GM18511 (cell line): ENCODE results near the gene PTPRD.

Experiments
- ATAC-seq: cut with Tn5 transposase; IDR thresholded peaks from one replicate; pipeline ENCODE4 v1.9.1; 2021; ENCODE audit warnings: mild to moderate bottlenecking, moderate library complexity; ENCODE audit not compliant: unreplicated experiment

The PTPRD gene

DNA sequence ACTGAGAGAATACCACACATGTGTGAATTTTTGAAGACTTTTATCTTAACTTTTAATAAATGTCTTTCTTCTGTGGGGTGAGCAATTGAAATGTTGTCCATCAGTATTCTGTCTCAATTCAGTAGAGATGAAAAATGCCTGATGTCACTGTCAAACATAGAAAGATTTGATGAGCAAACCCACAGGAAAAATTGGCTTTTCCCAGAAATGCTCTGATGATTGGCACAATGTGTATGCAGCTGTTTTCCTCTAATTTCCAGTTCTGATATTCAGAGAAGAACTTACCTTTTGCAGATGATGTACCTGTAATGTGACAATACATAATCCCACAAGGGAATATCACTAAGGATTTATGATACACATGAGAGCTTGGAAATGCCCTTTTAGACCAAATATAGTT, 340.0 kb downstream of the PTPRD start:
- no peak for ATAC-seq

DNA sequence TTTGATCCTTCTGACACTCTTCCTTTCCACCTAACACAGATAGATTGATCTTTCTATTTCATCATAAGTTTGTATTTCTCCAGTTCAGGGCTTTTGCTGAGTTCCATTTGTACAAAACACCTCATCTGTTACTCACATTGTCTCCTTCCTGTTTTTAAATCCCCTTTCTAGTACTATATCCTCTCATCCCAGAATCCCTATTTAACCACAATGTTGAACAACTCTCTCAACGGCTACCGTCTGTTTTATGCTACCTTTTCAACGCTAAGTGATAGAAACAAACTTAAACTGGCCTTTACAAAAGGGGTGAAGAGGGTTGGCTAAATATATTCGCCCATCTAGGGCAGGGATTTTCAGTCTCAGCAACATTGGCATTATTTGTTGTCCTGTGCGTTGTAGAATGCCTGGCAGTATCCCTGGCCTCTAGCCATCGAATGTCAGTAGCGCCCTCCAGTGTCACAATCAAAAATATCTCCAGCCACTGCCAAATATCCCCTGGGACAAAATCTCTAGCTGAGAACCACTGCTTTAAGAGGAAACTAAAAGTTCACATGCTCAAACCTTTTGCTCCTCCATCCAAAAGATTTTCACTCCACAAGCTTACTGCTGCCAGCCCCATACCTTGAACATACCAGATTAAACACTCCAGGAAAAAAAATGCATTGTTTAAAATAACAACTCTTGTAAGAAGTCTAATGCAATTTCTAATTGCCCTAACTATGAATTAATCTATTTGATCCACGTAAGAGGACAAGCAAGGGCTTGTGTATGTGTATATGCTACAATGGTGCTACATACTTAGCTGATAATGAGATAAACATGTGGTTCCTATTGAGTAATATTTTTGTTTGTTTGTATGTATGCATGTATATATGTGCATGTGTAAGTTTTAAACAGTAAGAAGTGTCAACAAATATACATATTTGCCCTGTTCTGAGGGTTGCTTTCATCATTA, 344.0 kb downstream of the PTPRD start:
- peak; percentile 63 for ATAC-seq

DNA sequence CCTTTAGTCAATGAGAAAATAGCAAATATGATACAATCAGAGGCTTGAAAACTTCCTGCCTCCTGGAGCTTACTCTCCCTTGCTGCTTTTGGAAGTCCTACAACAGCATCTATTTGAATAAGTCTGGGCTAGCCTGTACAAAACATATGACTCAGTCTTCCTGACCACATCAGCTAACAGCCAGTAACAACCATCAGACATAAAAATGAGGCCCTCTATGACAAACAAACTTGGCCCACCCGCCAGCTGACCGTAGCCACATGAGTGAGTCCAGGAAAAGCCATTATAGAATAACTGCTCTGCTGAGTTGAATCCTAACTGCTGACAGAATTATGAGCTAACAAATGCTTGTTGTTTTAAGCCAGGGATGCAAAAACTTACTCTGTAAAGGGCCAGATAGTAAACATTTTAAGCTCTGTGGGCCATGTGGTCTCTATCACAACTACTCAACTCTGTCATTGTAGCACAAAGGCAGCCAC, 347.6 kb downstream of the PTPRD start:
- no peak for ATAC-seq

DNA sequence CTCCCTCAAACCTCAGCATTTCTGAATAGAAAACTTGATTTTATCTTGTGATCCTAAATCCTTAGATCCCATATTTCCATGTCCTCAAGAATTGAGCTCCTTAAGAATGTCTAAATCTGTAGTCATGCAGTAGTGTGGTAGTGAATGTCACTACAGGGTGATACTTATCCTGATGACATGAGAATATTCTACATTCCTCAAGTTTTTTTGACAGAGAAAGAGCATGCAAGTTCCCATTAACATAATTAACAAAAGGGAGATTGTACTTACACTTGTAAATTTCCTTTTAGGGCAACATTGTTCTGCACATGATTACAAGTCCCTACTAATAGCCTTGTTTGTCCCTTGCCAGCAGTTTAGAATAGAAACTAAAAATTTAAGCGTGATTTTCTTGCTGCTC, 352.3 kb downstream of the PTPRD start:
- no peak for ATAC-seq

DNA sequence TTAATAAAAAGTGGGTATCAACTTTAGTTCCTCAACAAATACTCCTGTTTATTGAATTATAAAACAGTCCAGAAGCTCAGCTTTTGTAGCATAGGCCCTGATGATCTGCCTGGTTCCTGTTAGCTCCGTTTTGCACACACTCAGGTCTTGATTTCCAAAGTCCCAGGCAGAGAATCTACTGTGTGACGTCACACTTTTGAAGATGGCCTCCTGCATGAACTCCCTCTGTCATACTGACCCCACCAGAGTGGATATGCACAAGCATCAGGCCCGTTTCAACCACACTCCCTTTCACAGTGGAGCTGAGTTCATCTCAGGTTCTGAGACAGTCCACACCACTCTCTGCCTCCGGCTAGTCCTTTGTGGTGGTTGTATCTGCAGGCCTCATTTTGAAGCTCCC, 353.1 kb downstream of the PTPRD start:
- ATAC-seq = no peak

DNA sequence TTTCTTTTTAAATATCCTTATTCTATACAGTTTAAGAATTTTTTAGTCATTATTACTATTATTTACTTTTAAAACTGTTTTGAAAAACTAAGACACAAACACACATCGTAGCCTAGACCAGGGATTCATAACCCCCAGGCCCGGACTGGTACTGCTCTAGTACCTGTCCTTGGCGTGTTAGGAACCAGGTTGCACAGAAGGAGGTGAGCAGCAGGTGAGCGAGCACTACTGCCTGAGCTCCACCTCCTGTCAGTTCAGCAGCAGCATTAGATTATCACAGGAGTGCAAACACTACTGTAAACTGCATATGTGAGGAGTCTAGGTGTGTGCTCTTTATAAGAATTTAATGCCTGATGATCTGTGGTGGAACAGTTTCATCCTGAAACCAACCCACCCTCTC, 357.0 kb downstream of the PTPRD start:
- ATAC-seq = no peak

DNA sequence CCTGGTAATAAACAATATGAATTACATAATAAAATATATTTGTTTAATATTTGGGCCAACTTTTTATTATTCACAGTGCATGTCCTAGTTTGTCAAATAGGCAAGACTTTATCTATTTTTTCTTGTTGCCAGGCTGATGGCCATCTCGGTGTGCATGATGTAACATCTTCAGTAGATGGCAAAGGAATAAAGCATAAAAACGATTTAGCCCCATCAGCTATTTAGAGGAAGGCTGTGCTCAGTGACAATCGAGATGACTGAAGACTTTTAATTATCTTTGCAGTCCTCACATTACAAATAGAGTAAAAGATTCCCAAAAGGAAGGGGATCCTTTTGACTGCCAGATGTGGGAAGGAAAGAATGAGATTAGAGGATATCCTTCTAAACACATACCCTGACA, 358.5 kb downstream of the PTPRD start:
- ATAC-seq = no peak

DNA sequence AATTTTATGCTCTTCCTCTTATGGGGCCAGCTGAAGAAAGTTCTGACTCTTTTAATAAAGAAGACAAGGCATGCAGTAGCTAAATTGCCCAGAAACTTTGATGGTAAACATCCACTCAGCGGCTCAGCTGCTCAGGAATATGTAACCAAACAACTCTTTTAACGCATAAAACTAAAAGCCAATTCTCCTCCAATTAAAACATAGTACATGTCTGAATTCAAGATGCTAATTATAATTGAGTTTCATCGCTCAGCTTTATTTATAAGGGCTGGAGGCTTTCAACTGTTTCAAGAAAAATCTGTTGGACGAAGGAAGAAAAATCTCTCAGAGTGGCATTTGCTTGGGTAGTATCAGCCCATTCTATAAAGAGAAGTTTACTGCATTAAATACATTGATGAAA, 359.5 kb downstream of the PTPRD start:
- no peak for ATAC-seq

DNA sequence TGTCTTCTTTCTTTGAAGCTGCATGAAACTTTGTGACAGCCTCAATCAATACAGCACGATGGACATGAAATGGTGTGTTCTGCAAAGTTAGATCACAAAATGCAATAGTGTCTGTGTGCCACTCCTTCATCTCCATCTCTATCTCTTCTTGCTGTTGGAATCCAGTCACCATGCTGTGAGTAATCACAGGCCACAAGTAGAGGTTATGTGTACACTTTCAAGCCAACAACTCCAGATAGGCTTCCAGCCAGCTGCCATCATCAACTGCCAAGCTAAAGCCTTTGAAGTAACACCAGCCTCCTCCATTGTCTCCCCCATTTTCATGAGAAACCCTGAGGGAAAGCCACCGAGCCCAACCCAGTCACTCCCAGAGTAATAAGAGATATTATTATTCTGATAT, 360.6 kb downstream of the PTPRD start:
- ATAC-seq = no peak

DNA sequence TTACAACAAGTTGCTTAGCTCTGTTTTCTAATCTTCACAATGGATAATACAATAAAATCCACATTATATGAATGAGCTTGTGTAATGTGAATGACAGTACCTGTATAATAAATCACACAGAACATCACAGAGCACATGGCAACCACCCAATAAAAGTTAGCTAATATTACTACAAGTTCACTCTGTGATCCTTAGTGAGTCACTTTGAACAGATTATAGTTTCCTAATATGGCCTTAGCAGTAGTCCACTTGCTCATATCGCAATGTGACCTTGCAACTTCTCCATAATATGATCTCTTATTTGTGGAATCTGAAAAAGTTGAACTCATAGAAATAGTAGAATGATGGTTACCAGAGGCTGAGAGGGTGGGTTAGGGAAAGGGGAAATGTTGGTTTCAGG, 361.3 kb downstream of the PTPRD start:
- no peak for ATAC-seq

DNA sequence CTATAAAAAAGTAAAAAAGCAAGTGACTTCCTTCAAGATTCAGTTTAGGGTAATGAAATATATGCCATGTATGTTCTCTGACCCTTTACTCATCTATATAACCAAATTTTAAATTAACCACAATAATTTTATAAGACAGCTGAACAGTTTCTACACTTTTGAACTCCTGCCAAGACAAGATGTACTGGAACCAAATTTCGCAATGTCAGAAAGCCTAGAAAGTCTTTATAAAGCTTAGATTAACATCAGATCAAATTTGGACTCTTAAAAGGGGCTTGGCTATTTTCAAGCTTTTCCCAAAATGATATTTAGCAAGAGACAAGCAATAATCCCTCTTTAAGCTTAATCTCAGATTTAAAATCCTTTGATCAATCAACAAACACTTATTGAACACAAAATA, 362.6 kb downstream of the PTPRD start:
- ATAC-seq = no peak

DNA sequence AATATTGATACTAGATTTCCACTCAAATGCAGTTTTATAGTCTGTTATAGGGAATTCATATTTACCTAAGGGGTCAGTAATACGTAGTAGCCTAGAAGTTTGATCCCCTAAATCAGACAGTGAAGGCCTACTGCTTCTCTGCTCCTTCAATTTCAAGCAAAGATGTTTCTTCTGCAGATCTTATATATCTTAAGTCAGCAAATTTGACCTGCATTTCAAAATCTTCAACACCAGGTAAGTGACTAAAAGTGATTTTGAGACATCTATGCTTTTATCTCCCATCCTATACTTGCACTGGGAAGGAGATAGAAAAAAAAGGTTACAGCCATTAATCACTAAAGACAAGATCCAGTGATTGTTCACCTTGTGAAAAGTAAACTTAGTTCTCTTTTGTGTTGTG, 363.9 kb downstream of the PTPRD start:
- no peak for ATAC-seq

DNA sequence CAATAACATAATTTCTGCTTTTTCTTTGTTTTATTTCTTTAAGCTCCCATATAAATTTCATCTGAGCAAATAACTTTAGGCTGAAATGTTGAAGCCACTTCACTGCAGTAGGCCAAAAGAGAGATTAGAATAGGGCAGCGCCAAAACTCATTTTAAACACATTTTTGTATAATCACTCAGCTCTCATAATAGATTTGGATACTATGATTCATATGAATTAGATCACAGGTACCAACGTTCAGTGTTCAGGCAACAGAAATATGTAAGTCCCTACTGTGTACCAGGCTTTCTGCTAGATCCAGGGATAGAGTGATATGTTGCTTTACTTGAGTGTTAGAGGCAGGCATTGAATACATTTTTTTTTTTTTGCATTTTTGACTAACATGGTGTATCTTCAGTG, 370.5 kb downstream of the PTPRD start:
- ATAC-seq = no peak

DNA sequence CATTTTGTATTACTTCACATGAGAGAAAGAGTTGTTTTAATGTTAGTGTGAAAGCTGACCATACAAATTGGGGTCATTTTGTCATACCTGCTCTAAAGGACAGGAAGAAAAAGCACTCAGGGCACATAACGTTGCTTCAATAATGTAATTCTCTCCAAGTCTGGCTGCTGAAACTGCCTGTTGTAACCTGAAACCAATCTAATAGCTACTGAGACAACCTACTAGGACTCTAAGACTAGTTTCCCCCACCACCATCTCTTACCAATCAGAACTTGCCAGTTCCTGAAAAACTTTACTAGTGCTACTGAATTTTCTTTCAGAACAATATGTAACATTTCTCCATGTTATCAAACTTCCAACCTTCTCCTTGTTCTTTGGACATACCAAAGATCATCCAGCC, 374.7 kb downstream of the PTPRD start:
- no peak for ATAC-seq

DNA sequence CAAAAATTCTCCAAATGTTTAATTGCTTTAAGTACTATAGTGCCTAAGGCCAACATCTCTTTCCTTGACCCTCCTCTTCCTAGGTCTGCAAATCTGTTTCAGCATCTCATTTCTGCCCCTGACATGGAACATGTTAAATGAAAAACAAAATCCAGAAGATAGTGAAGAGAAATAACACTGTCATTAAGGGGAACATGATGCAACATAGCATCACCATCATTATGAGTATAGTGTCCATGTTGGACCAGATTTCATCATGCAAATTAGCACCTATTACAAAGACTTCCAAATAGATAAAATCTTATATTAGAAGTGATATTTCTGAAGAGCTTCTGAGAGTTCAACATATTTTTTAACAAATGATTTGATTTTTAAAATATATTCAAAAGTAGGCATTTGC, 375.2 kb downstream of the PTPRD start:
- no peak for ATAC-seq

DNA sequence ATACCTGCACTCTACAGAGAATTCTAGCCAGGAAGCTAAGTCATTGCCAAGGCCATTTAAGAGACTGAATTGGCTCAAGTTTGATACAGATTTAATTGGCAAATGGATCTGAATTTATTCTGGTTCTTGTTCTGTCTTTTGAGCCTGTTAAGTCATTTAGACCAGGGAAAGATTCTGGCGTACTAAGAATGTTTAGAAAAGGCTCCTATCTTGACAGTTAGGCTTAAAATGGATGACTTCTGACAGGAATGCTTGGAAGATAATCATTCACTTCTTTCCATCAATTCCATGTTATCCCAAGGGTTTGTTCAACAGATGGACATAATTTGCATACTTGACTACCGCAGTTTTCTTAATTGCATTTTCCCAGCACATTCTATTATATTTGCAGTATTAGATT, 376.6 kb downstream of the PTPRD start:
- no peak for ATAC-seq

DNA sequence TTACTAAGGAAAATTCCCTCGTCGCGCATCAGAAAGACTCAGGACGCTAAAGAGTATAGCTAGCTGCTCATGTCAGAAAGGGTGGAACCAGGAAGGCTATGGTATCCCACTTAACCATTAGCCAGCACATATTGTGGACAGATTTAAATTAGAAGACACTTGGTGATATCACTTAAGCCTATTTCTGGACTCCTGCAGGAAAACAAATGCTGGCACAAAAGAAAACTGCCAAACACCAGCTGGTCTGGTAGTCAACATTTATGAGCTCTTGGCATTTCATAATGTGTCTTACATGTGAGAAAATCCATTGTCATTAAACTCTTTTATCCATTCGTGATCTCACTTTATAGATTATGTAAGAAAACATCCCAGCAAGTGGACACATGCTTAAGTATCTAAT, 377.4 kb downstream of the PTPRD start:
- ATAC-seq = no peak

DNA sequence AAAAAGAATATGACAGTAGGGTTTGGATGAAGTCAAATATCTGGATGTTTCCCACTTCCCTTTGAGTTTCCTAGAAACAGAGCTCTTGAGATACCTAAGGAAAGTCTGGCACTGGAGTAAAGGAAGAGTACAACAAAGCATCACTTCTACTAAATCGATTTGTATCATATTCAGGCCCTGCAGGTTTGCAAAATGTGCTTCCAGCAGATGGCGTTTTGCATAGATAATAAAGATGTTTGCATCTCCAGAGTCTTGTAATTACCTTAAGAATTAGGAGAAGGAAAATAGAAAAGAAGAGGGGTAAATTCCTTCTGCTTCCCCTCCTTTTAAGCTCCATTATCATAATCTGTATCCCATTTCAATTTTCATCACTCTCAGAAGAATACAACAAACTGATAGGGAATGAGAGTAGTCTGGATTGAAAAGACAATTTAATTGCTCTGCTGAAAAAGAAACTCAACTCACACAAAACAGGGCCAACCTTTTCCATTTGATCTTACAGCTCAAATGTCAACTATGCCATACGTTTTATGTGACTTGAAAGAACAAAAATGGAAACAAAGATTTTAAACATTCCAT, 380.4 kb downstream of the PTPRD start:
- no peak for ATAC-seq

DNA sequence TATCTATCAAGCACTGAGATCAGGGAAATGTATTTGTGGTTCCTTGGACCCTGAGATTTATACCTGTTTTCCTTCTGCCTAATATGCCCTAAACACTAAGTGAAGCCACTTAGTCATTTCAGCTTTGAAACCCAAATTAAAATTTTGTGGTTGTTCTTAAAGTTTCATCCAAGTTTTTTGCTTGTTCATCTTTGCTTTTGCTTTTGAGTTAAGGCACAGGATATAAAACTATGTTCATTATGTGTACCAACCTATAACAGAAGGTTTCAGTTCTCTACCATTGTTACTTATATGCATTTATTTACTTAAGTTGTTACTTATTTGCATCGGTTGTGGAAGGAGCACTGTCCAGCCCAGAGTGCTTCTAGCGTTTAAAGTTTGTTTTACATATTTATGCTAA, 382.3 kb downstream of the PTPRD start:
- ATAC-seq = peak; percentile 43

DNA sequence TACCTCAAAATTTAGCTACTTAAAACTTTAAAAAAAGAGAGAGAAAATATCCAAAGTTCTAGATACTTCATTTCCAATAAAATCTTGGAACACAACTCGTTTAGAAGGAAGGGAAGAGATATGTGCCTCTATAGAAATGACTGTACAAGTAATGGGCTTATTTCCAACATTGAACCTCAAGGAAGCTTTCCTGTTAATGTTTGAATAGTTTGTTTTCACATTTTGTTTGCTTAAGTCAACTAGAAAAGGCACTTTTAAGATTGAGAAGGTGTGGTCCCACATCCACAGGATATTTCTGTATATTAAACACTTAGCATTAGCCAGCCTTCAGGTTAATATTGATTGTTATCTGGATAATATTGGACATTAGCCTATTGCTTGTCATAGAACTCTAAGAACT, 384.7 kb downstream of the PTPRD start:
- ATAC-seq = no peak

DNA sequence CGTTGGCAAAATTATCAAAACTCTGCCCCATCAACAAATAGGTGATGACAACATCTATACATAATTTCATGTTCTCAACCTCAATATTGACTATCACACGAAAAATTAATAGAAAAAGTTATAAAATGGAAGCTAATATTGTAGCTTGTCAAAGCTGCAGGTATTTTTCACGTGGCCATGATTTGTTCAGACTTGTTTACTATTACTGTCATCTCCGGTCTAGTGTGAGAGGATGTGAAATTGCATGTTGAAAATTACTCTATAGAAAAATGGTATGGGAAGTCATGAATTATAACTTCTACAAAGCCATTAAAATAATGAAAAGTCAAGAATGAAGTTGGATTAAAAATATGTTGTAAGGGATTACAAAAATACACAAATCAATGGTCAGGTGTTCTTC, 385.8 kb downstream of the PTPRD start:
- no peak for ATAC-seq

DNA sequence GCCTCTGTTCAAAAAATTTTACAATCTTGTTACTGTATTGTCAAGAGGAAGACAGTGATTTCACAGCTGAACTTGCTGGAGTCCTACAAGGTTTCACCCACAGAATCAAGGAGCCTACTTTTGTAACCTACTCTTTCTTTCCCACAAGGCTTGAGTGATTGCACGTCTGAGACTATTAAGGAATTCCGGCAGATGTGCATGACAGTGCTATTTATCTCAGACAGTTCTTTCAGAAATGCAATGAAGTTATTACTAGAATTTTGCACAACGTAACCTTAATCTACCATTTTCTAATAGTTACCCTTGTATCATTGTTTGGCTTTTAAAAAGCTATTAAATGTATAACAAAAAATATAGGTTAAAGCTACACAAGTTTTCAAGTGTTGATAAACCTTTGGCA, 400.1 kb downstream of the PTPRD start:
- no peak for ATAC-seq

DNA sequence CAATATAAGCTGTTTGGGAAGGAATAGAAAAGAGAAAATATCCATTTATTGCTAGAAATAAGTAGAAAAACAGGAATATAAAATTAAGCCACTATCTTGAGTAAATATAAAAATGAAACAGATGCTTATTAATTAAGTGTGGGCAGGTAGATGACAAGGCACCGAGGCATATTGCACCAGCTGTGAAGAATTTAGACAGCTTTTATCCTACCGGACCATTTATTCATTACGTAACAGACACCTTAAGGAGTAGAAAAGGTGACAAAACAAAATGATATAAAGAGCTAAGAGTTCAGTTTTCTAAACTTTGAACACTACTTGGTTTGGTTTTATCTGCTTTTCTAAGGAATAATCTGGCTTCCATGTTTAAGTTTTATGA, 404.1 kb downstream of the PTPRD start:
- ATAC-seq = no peak
